Cortex of kidney (tissue), 1 donor: Measurements from ENCODE around the gene ADAMTS12.
"Not testable (repeated sequence)": the region's sequence is repeated elsewhere in the genome, so short reads cannot be mapped to it uniquely, and the experiment has no call there.

ENCODE experiments used
- DNase-seq: peaks from one replicate; lab custom pipeline; 2025; lab: John Stamatoyannopoulos, UW

The ADAMTS12 gene

DNA sequence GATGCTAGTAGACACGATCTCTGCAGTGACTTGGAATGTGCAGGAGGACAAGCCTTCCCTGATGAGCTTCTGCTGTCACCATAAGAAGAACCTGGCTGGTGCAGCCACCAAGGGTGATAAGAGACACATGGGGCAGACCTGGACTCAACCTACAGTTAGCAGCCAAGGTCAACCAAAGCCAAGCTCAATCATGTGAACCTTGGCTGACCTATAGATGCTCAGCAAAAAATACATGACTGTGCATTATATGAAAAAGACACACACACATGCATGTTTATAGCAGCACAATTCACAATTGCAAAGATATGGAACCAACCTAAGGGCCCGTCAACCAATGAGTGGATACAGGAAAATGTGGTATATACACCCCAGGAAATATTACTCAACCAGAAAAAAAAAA is 364.1 kb downstream of the ADAMTS12 start:
- no peak for DNase-seq

DNA sequence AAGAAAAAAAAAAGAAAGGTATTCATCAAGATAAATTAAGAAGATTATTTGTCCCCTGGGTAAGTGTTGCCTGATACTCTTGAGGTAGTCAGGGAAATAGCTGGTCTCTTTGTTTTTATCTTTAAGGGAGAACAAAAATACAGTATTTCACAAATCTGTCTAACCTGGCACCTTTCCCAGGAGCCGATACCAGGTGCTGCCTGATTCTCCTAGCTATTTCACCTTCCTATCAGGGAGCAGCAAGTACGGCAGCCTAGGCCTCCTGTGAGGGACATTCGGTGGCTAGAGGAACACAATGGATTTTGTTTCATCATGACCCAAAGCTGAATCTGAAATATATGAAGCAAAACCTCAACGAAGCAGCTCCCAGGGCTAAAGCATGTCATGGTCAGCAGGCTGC is 365.0 kb downstream of the ADAMTS12 start:
- DNase-seq: no peak

DNA sequence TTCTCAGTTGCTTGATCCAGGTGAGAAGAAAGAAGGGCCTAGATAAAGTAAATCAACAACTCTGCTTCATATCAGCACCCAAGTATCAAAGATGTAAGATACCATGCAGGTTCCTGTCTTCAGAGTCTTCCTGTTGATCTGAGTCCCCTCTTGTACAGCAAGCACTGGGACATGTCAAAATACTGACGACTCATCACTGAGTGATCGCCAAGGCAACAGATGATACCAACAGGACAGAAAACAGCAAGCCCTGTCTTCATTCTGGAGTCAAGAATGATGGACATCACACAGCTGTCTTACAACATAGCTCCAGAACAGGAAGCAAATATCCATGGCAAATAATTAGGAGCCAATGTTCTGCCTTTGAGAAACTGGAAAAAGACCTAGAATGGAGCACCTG is 367.3 kb downstream of the ADAMTS12 start:
- no peak for DNase-seq

DNA sequence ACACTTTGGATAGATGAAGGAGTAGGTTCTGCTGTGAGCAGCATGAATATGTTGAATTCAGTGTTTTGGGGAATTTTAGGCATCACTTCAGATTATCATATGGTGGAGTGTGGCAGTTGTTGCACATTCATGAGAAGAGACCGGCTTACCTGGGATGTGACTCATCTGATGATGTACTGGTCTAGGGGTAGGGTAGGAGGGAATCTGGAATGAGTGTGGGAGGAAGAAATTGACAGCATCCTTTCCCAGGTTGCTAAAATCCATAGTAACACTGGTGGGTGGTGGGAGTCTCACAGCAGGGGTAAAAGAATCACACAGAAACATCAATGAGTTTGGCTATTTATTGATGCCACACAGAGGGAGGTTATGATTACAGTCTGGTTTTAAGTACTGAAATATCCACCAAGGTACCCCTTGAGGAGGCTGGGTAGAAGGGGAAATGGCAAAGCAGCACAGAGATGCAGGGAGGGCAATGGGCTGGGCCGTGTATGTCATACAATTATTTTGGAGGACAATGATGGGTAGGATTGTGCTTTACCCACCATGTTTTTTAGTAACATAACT is 368.5 kb downstream of the ADAMTS12 start:
- DNase-seq: no peak

DNA sequence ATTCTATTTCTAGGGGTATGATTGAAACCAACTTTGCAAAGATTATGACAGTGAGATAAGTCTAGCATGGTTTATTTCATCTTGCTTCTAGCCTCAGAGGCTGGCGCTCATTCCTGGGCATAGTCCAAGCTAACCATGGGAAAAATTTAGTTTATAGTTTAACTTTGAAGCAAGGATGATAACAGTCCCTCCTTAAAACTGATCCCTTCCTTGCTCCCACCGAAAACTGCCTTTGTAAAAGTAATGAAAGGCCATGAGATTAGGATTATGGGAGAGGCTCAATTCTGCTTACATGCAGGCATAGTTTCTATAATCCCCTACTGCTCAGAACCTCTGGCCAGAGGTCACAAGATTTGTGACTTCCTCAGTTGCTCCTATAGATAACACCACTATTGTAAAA is 375.4 kb downstream of the ADAMTS12 start:
- DNase-seq: no peak

DNA sequence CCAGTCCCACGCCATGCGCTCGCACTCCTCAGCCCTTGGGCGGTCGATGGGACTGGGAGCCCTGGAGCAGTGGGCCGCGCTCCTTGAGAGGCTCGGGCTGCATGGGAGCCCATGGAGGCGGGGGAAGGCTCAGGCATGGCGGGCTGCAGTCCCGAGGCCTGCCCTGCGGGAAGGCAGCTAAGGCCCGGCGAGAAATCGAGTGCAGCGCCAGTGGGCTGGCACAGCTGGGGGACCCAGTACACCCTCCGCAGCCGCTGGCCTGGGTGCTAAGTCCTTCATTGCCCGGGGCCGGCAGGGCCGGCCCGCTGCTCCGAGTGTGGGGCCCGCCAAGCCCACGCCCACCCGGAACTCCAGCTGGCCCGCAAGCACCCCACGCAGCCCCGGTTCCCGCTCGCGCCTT is 376.4 kb downstream of the ADAMTS12 start:
- DNase-seq: not testable (repeated sequence)

DNA sequence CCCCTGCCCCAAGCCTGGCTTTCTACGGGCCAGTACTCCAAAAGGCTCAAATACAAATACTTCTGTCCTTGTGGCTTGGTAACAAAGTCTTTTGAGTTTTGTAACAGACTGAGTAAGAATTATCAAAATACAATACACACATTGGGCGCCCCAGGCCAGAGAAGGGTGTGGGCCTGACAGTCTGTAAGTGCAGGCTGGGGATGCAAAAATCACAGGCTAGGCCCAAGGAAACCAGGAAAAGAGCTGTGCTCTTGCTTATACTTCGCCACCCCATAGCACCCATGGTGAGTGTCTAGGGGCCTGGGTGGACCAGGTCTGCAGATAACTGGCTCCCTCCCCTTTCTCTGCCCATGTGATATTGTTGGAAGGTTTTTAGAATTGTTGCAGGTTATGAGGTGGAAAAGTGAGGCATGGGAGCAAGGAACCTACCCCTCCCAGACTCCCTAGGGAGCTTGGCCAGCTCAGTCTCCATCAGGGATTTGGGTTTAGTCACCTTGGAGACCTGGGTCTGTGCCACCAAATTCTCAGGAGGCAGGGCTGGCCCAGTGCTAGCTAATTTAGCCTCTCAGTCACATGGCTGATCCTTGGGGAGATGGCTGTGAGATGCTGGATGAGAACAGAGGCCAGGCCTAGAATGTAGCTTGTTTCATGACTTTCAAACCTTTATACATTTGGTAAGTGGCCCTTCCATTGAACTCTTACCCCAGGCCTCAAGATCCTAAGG is 378.2 kb downstream of the ADAMTS12 start:
- no peak for DNase-seq

DNA sequence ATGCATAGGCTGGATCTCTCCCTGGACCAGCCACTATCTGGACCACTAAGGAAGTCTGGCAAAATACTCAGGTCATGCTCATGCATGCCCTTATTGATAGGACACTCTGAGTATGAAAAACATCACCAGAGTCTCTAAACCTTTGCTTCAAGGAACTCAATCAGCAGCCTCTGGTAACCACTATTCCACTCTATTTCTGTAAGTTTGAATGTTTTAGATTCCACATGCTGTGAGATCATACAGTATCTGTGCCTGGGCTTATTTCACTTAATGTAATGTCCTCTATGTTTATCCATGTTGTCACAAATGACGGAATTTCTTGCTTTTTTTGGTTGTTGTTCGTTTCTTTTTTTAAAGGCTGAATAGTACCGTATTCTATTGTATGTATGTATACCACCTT is 382.8 kb downstream of the ADAMTS12 start:
- DNase-seq: no peak

DNA sequence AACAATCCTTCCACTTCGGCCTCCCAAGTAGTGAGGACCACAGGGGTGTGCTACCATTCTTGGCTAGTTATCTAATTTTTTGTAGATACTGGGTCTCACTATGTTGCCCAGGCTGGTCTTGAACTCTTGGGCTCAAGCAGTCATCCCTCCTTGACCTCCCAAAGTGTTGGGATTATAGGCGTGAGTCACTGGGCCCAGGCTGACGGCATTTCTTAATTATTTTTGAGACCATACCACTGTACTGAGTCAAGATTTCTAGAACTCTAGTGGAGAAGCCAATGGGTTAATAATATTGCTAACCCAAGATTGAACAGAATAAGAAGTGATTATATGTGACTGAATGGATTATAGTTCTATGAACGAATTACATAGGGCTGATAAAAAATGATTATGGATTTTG is 384.4 kb downstream of the ADAMTS12 start:
- no peak for DNase-seq

DNA sequence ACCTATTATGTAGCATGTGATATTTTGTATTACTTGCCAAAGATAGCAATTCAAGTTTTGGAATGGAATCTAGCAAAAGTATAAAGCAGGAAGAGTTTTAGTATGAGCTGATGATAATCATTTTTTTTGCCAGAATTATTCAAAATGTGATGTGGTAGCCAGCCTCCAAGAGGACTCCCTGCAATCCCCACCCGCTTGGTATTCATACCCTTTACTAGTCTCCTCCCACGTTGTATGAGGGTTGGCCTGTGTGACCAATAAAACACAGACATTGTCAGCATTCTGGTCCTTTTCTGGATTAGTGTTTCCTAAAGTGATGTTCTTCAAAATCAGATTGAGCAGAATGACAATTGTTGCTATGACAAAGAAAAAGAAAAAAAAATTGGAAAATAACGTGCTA is 387.2 kb downstream of the ADAMTS12 start:
- DNase-seq: no peak

DNA sequence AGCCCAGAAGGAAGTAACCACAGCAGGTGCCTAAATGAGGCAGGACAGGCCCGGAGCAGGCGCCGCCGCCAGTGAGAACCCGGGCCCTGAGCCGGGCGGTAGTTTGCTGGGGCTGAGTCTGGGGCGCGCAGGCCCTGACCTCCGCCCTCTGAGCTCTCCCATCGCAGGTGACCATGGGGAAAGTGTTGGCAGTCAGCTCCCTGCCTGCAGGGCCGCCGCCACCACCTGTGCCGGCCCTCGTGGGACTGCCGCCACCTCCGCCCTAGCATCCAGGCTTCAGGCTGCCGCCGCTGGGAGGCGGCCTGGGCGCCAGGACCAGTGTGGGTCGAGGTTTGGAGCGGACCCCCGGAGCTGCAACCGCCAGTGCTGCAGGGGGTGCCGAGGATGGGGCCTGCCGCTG is 389.9 kb downstream of the ADAMTS12 start:
- DNase-seq: no peak

DNA sequence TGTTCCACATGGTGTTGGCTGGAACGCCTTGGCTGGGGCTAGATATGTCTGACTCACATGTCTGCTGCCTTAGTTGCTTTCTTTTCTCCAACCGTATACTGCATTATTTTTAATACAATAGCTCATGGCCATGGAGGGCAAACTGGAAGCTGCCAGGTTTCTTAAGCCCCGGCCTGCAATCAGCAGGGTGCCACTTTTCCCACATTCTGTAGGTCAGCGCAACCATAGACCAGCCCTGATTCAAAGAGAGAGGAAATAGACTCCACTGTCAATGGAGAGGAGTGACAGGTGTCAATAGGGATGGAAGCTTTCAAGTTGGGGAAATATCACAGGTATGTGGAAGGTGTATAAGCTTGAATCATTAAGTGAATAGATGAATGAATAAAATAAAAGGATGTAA is 390.5 kb downstream of the ADAMTS12 start:
- no peak for DNase-seq

DNA sequence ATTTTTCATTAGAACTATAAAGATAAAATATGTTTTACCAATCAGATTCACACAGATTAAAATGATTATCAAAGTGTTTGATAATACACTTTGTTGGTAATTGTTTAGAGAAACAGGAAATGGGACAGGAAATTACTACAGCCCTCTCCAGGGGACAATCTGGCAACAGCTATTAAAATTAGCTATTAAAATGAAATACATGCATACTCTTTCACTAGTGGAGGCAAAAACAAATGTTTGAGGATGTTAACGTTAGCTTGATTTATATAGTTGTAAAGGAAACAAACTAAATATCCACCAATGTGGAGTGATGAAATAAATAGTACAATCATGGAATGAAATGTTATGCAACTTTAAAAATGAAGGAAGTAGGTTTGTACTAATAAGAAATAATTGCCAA is 397.3 kb downstream of the ADAMTS12 start:
- DNase-seq: no peak

DNA sequence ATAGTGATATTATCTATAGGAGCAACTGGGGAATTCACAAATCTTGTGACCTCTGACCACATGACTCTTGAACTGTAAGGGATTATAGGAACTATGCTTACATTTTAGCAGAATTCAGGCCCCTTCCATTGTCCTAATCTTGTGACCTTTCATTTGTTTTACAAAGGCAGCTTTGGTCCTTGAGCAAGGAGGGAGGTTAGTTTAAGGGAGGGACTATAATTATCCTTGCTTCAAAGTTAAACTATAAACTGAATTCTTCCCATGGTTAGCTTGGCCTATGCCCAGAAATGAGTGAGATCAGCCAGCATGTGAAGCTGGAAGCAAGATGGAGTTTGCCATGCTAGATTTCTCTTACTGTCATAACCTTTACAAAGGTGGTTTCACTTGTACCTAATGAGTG is 399.8 kb downstream of the ADAMTS12 start:
- DNase-seq: no peak

DNA sequence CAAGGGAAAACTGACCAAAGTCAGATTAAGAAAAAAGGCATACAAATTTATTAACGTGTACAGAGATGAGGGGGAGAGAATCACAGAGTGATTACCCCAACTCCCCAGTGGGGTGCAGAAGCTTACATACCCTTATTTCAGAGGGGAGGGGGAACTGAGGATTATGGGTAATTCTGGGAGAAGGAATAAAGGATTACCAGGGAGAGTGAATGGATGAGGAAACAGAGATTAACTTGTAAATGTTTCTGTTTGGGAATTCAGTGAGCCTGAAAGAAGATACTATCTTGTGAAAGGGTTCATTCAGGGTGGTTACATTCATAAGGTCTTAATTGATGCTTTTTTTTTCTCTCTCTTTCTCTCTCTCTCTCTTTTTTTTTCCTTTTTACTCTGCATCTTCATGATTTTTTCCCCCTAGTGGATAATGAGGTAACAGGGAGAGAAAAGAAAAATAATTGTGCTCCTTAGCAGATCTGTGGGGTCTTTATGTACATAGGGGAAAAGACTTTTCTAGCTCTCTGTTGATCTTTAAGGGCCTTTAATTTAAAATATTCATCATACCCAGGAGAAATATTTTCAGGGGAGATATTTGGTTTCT is 401.6 kb downstream of the ADAMTS12 start:
- no peak for DNase-seq

DNA sequence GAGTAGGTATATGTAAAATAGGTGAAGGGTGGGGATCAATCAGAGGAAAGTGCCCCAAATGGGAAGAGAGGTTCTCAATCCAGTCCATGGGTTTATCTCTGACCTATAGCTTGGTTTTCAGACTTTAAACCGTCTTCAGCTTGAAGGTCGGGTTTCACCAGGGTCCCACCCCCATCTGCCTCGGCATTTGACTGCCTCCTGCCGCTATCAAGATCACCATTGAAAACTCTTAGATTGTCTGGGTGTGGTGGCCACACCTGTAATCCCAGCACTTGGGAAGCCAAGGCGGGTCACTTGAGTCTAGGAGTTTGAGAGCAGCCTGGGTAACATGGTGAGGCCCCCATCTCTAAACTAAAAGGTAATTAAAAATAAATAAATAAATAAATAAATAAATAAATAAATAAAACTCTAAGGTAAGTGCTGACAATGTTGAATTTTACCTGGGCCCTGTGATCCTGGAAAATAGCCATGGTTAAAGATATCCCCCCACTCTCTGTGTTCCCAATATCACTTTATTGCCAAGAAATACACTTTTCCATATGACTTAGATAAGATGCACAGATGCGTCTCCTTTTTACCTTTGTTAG is 402.2 kb downstream of the ADAMTS12 start:
- no peak for DNase-seq

DNA sequence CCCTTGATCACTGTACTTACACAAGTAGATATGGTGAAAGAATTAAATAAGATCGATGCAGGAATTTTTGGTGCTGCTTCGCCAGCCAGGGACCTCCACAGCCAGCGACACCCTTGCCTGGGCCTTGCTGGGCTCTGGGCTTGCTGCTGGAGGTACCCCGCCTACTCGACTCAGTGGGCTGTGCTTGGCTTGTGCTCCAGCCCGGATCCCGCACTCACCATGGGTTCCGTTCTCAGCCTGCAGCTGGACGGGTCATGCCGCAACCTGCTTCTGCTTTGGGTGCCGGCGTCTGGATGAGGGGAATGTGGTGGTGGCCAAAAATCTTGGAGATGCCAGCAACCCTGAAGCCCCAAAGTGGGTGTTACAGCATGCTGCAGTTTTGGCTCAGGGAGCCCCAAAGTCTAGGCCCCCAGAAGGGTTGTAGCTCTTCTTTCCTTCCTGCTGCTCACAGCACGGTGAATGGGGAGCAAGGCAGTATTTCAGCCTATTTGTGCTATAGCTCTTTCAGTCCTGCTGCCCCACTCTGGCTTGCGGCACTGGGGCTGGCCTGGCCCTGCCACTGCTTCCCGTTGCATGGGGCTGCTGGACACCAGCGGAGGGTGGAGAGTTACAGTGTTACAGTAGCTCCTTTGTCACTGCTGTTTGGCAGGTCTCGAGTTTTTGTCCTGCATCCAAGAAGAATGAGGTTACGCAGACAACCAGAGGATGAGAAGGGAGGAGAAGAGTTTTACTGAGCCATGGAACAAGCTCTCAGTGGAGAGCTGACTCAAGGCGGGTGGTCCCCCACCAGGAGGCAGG is 403.0 kb downstream of the ADAMTS12 start:
- no peak for DNase-seq

DNA sequence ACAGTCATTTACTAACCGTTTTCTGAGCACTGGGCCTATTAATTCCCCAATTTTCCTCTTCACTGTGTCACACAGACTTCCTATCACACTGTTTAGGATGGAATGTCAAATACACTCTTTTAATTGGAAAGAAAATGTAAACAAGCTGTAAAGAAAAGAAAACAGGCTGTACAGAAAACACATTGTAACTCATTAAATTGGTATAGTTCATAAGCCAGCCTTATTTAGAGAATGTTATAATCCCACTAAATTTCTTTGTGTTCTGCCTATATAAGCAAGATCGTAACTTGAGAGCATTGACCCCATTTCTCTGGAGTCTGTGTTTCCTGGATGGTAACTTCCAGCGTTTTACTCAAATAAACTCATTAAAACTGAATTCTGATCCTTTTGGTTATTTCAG is 404.6 kb downstream of the ADAMTS12 start:
- DNase-seq: no peak

DNA sequence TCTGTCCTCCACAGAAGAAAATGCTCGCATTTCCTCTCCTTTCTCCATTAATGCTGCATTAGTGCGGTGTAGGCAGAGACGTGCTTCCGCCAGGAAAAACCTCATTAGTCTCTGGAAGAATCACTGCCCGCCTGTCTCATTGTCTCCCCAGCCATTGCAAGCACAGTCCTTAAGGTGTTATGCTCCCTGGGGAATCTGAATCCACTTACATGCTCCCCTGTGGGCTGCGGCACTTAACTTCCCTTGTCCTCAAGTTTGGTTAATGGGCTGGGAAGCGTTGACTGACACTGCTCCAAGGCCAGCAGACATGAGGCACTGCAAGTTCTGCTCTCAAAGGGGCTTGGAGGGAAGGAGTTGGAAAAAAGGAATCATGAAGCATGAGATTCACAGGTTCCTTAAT is 409.5 kb downstream of the ADAMTS12 start:
- DNase-seq: no peak

DNA sequence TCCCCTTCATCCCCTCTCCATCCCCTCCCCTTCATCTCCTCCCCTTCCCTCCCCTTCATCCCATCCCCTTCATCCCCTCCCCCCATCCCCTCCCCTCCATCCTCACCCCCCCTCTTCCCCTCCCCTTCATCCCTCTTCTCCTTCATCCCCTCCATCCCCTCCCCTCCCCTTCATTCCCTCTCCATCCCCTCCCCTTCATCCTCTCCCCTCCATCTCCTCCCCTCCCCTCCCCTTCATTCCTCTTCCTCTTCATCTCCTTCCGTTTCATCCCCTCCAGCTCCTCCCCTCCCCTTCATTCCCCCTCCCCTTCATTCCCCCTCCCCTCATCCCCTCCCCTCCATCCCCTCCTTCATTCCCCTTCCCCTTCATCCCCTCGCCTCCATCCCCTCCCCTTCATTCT is 410.9 kb downstream of the ADAMTS12 start:
- DNase-seq: no peak

DNA sequence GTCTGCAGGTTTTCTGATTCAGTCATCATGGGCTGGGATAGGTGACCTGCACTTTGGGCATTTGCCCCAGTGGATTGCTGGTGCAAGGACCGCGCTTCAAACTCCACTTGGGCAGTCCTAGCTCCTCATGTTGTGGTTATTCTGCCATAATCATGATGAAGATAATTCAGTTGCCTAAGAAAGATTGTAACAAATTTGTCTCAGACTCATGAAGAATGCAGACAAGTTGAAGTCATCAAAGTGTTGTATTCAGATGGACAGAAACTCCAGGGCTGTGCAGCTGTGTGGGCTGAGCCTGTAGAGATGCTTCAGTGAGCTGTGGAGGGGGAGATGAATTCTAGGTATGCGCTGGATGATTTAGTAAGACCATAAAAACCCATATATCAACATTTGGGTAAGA is 412.5 kb downstream of the ADAMTS12 start:
- DNase-seq: no peak

DNA sequence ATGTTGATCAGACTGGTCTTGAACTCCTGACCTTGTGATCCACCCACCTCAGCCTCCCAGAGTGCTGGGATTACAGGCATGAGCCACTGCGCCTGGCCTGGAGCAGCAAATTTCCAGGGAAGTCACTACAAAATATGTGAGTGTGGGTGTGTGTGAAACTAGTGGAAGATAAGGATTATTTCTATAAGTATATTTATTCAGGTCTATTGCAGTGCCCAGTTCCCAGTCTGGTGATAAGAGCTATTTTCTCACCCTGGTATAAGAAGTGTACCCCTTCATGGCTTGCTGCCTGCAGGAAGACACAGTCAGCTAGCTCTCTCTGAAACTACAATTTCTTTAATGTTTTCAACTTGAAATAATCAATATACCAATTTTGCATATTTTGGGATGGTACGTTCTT is 414.0 kb downstream of the ADAMTS12 start:
- no peak for DNase-seq

DNA sequence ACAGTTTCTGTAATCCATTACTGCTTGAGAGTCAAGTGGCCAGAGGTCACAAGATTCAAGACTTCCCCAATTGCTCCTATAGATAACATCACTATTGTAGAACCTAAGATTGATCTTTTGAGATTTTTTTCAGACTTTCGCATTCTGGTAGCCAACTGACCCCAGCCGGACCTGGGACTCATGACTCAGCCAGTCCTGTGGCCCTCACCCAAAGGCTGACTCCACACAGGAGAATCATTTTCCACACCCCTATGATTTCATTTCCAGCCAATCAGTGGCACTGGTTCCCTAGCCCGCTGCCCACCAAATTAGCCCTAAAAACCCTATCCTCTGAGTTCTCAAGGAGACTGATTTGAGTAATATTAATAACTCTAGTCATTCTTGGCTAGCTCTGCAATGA is 414.8 kb downstream of the ADAMTS12 start:
- DNase-seq: no peak
